Activated CD4-positive, alpha-beta T cell treated with anti-CD3 and anti-CD28 coated beads for 24 hours (primary cell): Measurements from ENCODE around the gene CCDC102B.
"Not testable (repeated sequence)": the region's sequence is repeated elsewhere in the genome, so short reads cannot be mapped to it uniquely, and the experiment has no call there.

Experiments used
- DNase-seq, 2 donors: peaks; one replicate each; pipeline ENCODE4 v3.0.0-alpha.2; 2020; ENCODE audit warnings: low read depth in 2 of 2

The CCDC102B gene

GRCh38 chr18:68972176-68972575 lies 174.3 kb downstream of the CCDC102B start:
- no peak for DNase-seq

GRCh38 chr18:68979737-68980136 lies 181.9 kb downstream of the CCDC102B start:
- no peak for DNase-seq

GRCh38 chr18:68983126-68983525 lies 185.2 kb downstream of the CCDC102B start:
- no peak for DNase-seq

- no peak for DNase-seq
Observed at GRCh38 chr18:68984342-68984741, 186.5 kb downstream of the CCDC102B start.

GRCh38 chr18:68985172-68985820 lies 187.4 kb downstream of the CCDC102B start:
- no peak for DNase-seq

- DNase-seq, result no peak
Observed at GRCh38 chr18:68991286-68991685, 193.4 kb downstream of the CCDC102B start.

GRCh38 chr18:68992719-68993482 lies 195.0 kb downstream of the CCDC102B start:
- no peak for DNase-seq

GRCh38 chr18:68995675-68996074 lies 197.8 kb downstream of the CCDC102B start:
- no peak for DNase-seq

- DNase-seq, result no peak
Observed at GRCh38 chr18:68997845-68998244, 200.0 kb downstream of the CCDC102B start.

- DNase-seq, result no peak
Observed at GRCh38 chr18:69000366-69000765, 202.5 kb downstream of the CCDC102B start.

- no peak for DNase-seq
Observed at GRCh38 chr18:69002233-69002632, 204.4 kb downstream of the CCDC102B start.

GRCh38 chr18:69006212-69006611 lies 208.3 kb downstream of the CCDC102B start:
- not testable (repeated sequence) for DNase-seq

GRCh38 chr18:69008538-69008937 lies 210.7 kb downstream of the CCDC102B start:
- DNase-seq, result no peak

GRCh38 chr18:69021211-69021805 lies 223.4 kb downstream of the CCDC102B start:
- DNase-seq, result no peak

GRCh38 chr18:69022426-69022825 lies 224.5 kb downstream of the CCDC102B start:
- DNase-seq, result no peak

GRCh38 chr18:69031571-69031970 lies 233.7 kb downstream of the CCDC102B start:
- DNase-seq, result no peak

- DNase-seq, result no peak
Observed at GRCh38 chr18:69032009-69032408, 234.1 kb downstream of the CCDC102B start.

- no peak for DNase-seq
Observed at GRCh38 chr18:69035756-69036155, 237.9 kb downstream of the CCDC102B start.

GRCh38 chr18:69044215-69044614 lies 246.3 kb downstream of the CCDC102B start:
- DNase-seq, result no peak

- DNase-seq, result no peak
Observed at GRCh38 chr18:69064063-69064462, 266.2 kb downstream of the CCDC102B start.

GRCh38 chr18:69067048-69067447 lies 269.2 kb downstream of the CCDC102B start:
- no peak for DNase-seq

- DNase-seq, result no peak
Observed at GRCh38 chr18:69071680-69072079, 273.8 kb downstream of the CCDC102B start.

- no peak for DNase-seq
Observed at GRCh38 chr18:69081846-69082245, 284.0 kb downstream of the CCDC102B start.
